Tibial artery (tissue), 4 donors: ENCODE results near the gene OR2T10.
"Not testable (repeated sequence)": the region's sequence is repeated elsewhere in the genome, so short reads cannot be mapped to it uniquely, and the experiment has no call there.

ENCODE experiments used
- DNase-seq, 2 donors: peaks; one replicate each; pipeline ENCODE4 v3.0.0-alpha.2; 2019
- H3K27ac ChIP-seq, 2 donors: fragments of 200-600 bp; sonication (generic) in 1 of 2; 1 replicate in 1 of 2; 2 replicates in 1 of 2; pipeline ENCODE4 v1.5.1; 2018 to 2019; ENCODE audit warnings: mild to moderate bottlenecking in 1 of 2
- H3K27me3 ChIP-seq, 2 donors: fragments of 200-600 bp; sonication (generic) in 1 of 2; one replicate each; pipeline versions ENCODE4 v1.5.1 to v1.6.0; 2016 to 2019
- H3K36me3 ChIP-seq, 3 donors: fragments of 200-600 bp; sonication (generic) in 2 of 3; one replicate each; pipeline ENCODE4 v1.5.1; 2016 to 2019; ENCODE audit warnings: mild to moderate bottlenecking in 2 of 3
- H3K4me1 ChIP-seq, 4 donors: fragments of 200-600 bp; sonication (generic) in 2 of 4; 1 replicate in 3 of 4; 2 replicates in 1 of 4; pipeline ENCODE4 v1.5.1; 2016 to 2019
- H3K4me3 ChIP-seq, 2 donors: fragments of 200-600 bp; sonication (generic) in 1 of 2; 1 replicate in 1 of 2; 2 replicates in 1 of 2; pipeline ENCODE4 v1.5.1; 2018 to 2019; ENCODE audit warnings: mild to moderate bottlenecking in 2 of 2
- H3K9me3 ChIP-seq, 3 donors: fragments of 200-600 bp; sonication (generic) in 1 of 3; one replicate each; pipeline ENCODE4 v1.5.1; 2016 to 2019
- intact Hi-C: fragments of 100-400 bp; cut with DNase I; formaldehyde crosslinking; loops from one replicate; pipeline ENCODE4 v1.15.0; 2023; ENCODE audit warnings: low total_unique reads
- TF ChIP-seq, protein P1 (sequence below), 2 experiments: fragments of 200-600 bp in 1 of 2; fragments of 450-650 bp in 1 of 2; IDR thresholded peaks; one replicate each; pipeline ENCODE4 v1.5.1; 2017 to 2019; ENCODE audit warnings: antibody characterized with exemption in 2 of 2, mild to moderate bottlenecking in 1 of 2, moderate library complexity in 1 of 2

The OR2T10 gene

DNA sequence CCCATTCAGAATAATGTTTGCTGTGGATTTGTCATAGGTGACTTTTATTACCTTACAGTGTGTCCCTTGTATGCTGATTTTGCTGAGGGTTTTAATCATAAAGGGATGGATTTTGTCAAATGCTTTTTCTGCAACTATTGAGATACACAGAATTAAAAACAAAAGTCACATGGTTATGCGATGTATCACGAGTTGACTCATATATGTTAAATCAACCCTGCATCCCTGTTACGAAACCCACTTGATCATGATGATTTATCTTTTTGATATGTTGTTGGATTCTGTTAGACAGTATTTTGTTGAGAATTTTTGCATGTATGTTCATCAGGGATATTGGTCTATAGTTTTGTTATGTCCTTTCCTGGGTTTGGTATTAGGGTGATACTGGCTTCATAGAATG, 12.2 kb downstream of the OR2T10 start:
- intact Hi-C loops, result no loop called here
- Histone ChIP-seq H3K9me3 (no peaks in the 10 kb centered on the region), H3K27me3 (no peaks in the 10 kb centered on the region), H3K4me3 (no peak overlapping the region), H3K27ac (no peak overlapping the region), H3K36me3 (no peaks in the 10 kb centered on the region), H3K4me1 (no peaks in the 10 kb centered on the region)
- TF ChIP-seq, protein P1, sequence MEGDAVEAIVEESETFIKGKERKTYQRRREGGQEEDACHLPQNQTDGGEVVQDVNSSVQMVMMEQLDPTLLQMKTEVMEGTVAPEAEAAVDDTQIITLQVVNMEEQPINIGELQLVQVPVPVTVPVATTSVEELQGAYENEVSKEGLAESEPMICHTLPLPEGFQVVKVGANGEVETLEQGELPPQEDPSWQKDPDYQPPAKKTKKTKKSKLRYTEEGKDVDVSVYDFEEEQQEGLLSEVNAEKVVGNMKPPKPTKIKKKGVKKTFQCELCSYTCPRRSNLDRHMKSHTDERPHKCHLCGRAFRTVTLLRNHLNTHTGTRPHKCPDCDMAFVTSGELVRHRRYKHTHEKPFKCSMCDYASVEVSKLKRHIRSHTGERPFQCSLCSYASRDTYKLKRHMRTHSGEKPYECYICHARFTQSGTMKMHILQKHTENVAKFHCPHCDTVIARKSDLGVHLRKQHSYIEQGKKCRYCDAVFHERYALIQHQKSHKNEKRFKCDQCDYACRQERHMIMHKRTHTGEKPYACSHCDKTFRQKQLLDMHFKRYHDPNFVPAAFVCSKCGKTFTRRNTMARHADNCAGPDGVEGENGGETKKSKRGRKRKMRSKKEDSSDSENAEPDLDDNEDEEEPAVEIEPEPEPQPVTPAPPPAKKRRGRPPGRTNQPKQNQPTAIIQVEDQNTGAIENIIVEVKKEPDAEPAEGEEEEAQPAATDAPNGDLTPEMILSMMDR (IDR thresholded peaks at IDR 0.05), result no peak
- no peak for DNase-seq

DNA sequence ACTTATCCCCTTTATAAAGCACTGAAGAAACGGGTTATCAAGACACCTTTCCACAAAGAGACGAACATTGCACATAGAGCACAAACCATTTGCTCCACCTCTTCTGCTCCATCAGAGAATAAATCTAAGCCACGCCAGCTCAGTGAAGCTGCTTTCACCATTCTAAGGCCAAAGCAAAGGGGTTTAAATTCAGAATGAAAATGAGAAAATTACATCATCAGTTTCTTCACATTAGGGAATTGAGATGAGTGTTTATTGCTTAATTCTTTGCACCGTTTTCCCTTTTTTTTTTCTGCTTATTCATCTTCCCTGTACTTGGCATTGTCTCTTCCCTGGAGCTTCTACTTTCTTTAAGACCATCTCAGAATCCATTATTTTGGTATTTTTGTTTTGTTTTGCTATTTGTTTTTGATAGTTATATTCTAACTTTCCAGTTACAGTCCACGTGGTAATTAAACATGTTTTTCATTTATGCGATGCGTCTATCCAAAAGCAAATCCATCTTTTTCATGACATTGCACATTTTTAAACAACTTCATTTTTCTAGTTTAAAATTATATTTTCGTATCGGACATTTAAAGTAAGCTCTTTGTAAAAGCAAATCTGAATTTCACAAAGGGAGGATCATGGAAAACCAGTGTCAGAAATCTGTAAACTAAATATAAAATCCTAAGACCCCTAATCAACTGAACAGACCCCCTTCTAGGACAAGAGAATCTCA, 21.1 kb downstream of the OR2T10 start:
- TF ChIP-seq, protein P1 (IDR thresholded peaks at IDR 0.05), result no peak
- no peak overlapping the region for H3K4me3 ChIP-seq
- intact Hi-C loops, result no loop called here

DNA sequence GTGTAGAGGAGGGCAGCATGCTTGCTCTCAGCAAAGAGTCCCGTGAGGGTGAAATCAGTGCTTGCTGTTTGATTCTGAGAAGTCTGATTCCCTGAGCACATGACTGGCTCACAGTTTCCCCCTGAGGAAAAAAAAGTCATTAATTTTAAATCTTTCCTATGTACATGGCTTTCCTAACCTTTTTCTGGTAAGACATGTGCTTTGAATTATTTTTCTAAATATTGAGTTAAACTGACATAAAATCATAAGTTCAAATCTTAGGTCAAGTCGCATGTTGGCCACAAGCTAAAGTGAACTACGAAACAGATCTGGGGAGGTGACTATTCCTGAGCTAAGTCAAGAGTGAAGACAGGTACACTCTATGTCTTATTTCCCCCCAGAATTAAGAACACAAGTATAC, 22.8 kb downstream of the OR2T10 start, which contains the start of gene OR2T34:
Gene OR2T34 (minus strand): TSS at position 101 of the 400 bp plus-strand sequence. CDS start 0 bp downstream, at position 101.
- H3K4me1 ChIP-seq, H3K9me3 ChIP-seq, H3K27ac ChIP-seq, H3K36me3 ChIP-seq, H3K4me3 ChIP-seq, DNase-seq, intact Hi-C loops, H3K27me3 ChIP-seq: not testable (repeated sequence)

More for the DNA sequence above, 21.1 kb downstream of the OR2T10 start:
- Histone ChIP-seq H3K36me3 (no peaks in the 10 kb centered on the region), H3K27me3 (no peaks in the 10 kb centered on the region), H3K4me1 (no peaks in the 10 kb centered on the region), H3K9me3 (no peaks in the 10 kb centered on the region), H3K27ac (no peak overlapping the region)
- no peak for DNase-seq

DNA sequence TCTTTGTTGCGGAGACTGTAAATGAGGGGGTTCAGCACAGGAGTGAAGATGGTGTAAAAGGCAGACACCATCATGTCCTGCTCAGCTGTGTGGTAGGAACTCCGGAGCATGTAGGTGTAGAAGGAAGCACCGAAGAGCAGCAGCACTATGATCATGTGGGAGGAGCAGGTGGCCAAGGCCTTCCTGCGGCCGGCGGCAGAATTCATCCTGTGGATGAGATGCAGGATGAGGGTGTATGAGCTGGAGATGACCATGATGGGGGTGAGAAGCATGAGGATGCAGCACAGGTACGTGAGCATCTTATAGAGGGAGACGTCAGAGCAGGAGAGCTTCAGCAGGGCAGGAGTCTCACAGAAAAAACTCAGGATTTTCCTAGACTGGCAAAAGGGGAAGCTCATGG, 23.6 kb downstream of the OR2T10 start:
- H3K27me3 ChIP-seq, intact Hi-C loops, DNase-seq, H3K9me3 ChIP-seq, H3K4me1 ChIP-seq, H3K4me3 ChIP-seq, H3K36me3 ChIP-seq, H3K27ac ChIP-seq: not testable (repeated sequence)

DNA sequence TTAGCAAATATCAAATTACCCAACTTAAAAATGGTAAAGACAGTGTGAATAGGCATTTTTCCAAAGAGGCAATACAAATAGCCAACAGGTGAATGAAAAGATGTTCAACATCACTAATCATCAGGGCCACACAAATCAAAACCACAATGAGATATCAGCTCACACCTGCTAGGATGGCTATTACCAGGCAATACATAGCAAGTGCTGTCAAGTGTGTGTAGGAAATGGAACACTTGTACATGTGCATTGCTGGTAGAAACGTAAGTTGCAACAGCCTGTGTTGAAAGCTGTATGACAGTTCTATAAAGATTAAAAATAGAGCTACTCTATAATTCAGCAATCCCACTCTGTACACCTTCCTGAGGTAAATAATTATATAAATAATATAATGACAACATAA, 25.5 kb downstream of the OR2T10 start:
- H3K27me3 ChIP-seq, H3K4me3 ChIP-seq, H3K36me3 ChIP-seq, intact Hi-C loops, H3K4me1 ChIP-seq, DNase-seq, H3K9me3 ChIP-seq, H3K27ac ChIP-seq: not testable (repeated sequence)

DNA sequence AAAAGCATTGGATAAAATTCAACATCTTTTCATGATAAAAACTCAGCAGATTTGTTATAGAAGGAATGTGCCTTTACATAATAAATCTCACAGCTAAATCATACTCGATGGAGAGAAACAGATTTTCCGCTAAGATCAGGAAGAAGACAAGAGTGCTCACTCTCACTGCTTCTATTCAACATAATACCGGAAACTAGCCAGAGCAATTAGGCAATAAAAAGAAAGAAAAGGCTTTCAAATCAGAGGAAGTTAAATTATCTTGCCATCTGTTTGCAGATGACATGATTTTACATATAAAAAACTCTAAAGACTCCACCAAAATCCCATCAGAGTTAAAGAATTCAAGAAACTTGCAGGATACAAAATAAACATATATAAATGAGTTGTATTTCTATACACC, 26.7 kb downstream of the OR2T10 start:
- H3K4me3 ChIP-seq, H3K27me3 ChIP-seq, DNase-seq, H3K9me3 ChIP-seq, H3K27ac ChIP-seq, H3K4me1 ChIP-seq, H3K36me3 ChIP-seq, intact Hi-C loops: not testable (repeated sequence)

DNA sequence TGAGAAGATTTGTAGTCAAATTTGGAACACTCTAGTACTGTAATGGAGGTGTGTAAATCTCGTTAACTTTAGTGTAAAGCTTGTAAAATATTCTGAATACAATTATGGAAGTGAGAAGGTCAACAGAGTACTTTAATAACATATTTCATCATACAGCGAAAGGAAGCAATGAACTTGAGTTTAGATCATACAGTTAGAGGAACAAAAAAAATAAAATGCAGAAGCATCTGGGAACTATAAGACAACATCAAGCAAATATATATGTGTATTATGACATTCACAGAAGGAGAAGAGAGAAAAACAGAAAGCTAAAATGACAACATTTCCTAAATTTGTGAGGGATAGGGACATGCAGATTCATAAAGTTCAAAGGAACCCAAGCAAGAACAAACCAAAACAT, 28.5 kb downstream of the OR2T10 start:
- intact Hi-C loops, H3K36me3 ChIP-seq, H3K4me1 ChIP-seq, H3K27ac ChIP-seq, H3K9me3 ChIP-seq, H3K27me3 ChIP-seq, H3K4me3 ChIP-seq, DNase-seq: not testable (repeated sequence)

DNA sequence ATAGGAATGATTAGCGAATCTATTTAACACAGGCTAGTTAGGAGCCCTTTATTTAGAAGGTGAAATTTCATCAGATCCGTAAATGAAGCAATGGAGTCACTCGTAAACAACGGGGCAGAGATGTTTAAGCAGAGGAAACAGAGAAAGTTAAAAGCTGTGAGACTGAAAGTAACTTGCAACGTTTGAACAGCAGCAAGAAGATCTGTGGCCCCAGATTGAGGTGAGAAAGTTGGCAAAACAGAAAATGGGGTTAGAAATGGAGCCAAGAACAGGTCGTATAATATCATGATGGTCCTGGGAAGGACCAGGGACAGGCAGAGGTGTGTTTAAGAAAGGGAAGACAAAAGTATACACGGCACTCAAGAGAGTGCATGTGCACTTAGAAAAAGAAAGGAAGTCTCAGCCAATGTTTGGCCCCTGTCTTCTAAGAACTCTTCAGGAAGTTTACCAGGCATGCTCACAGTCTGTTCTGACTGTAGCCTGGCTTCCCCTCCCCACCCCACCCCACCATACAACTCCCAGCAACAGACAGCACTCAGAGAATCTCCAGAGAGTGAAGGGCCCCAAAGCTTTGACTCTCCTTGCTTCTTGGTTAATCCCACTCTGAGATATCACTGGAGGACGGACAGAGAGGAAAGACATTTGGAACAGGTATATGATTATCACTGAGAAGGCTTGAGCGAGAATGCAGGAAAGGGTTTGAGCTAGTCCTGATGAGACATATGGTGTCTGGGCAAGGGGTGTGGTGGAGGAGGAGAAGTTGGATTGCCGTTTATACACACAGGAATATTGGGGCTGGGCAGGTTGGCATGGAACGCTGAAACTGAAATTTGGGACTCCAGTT, 31.7 kb downstream of the OR2T10 start:
- H3K36me3 ChIP-seq, intact Hi-C loops, H3K27me3 ChIP-seq, H3K9me3 ChIP-seq, H3K4me1 ChIP-seq, H3K4me3 ChIP-seq, H3K27ac ChIP-seq, DNase-seq: not testable (repeated sequence)

DNA sequence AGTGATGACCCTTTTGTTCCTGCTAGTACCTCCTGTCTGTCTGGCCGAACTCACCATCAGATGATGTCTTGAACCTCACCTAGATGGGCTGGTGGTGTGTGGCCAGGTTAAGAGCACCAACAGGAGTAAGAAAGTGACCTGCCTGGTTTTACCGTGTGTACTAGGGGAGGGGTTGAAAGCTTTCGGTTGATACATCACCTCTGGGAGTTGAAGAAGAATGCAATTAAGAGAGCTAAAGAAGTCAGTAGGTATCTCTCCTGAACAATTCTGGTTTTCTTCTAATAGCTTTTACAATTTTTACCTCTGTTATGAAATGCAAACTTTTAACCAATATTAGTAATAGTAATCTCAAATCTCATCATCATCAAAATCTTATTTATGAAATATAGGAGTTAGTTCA, 34.8 kb downstream of the OR2T10 start, which contains the start of gene OR2T29:
Gene OR2T29 (minus strand): TSS at position 101 of the 400 bp plus-strand sequence. CDS start 3,281 bp downstream, outside the sequence.
- H3K4me1 ChIP-seq, H3K27me3 ChIP-seq, H3K27ac ChIP-seq, H3K36me3 ChIP-seq, H3K9me3 ChIP-seq, H3K4me3 ChIP-seq, intact Hi-C loops, DNase-seq: not testable (repeated sequence)

DNA sequence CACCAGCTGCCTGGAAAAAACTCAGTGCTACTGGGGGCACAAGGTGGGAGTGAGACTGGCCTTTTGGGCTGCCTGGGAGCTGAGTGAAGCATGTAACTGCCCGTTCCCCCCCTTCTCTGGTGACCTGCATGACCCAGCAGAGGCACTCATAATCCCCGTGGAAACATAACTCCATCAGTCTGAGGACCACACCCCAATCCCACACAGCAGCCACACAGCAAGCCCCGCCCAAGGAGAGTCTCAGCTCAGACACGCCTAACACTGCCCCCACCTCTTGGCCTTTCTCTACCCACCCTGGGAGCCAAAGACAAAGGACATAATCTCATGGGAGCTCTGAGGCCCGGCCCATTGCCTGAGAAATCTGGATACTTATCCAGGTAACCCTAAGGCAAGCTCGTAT, 46.5 kb downstream of the OR2T10 start:
- H3K27ac ChIP-seq, DNase-seq, H3K27me3 ChIP-seq, intact Hi-C loops, H3K9me3 ChIP-seq, H3K4me3 ChIP-seq, H3K36me3 ChIP-seq, H3K4me1 ChIP-seq: not testable (repeated sequence)

DNA sequence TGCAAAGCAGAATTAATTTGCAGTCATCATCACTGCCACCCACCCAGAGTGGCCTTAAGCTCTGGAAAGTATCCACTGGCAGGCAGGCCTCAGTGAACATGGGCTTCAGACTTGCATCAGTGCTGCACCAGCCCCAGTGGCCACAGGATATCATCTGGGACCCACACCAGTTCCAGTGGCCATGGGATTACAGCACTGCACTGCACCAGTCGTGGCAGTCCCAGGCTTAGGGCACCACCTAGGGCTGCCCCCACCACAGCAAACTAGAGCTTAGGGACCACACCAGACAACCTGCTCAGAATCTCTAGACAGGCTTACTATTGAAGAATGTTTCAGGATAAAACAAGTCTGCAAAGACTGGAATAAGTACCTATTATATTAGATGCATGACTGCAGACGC, 50.1 kb downstream of the OR2T10 start:
- H3K4me3 ChIP-seq, H3K27ac ChIP-seq, DNase-seq, H3K36me3 ChIP-seq, H3K27me3 ChIP-seq, intact Hi-C loops, H3K9me3 ChIP-seq, H3K4me1 ChIP-seq: not testable (repeated sequence)
